GM06990 (cell line): ENCODE results near the gene CCBE1.

Source experiments
- DNase-seq: peaks from one replicate; pipeline ENCODE4 v3.0.0-alpha.2; 2011; ENCODE audit not compliant: insufficient read length; ENCODE audit errors: extremely low read depth
- H3K27me3 ChIP-seq: replicated peaks from 2 replicates; pipeline ENCODE4 v1.6.0; 2011; ENCODE audit warnings: low read length; ENCODE audit not compliant: control insufficient read depth, insufficient read depth
- H3K36me3 ChIP-seq: 2 replicates; pipeline ENCODE4 v1.5.1; 2011; ENCODE audit warnings: low read length; ENCODE audit not compliant: control insufficient read depth, insufficient read depth
- H3K4me3 ChIP-seq: replicated peaks from 2 replicates; pipeline ENCODE4 v1.5.1; 2011; ENCODE audit warnings: low read depth, mild to moderate bottlenecking, control low read depth, low read length
- TF ChIP-seq, protein P1 (sequence below): IDR thresholded peaks from 2 replicates; pipeline ENCODE4 v1.5.1; 2011; ENCODE audit warnings: low read length, control low read depth, mild to moderate bottlenecking, inconsistent platforms; ENCODE audit not compliant: insufficient read depth, poor library complexity, severe bottlenecking

CCBE1 gene

DNA sequence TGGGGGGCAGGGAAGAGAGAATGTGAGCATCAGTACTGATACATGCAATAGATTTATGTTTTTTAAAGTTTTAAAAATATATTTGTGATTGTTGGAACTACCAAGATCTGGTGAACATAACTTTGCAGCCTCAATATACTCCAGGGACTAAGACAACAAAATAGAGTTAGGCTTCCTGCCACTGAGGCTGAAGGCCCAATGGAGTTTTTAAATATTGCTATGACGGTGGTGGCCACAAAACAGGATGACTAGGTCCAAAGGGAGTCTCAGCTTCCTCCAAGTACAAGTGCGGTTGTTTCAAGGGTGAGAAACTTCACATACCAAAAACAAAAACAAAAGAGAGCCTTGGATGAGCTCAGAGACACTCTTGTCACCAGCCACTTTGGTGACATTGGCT, 72.9 kb downstream of the CCBE1 start:
- H3K27me3 ChIP-seq = no peaks in the 10 kb centered on the region; the same call in 1 of the 2 replicates
- no peak overlapping the region for H3K4me3 ChIP-seq
- DNase-seq = no peak
- H3K36me3 ChIP-seq = no peaks in the 10 kb centered on the region
- TF ChIP-seq, protein P1, sequence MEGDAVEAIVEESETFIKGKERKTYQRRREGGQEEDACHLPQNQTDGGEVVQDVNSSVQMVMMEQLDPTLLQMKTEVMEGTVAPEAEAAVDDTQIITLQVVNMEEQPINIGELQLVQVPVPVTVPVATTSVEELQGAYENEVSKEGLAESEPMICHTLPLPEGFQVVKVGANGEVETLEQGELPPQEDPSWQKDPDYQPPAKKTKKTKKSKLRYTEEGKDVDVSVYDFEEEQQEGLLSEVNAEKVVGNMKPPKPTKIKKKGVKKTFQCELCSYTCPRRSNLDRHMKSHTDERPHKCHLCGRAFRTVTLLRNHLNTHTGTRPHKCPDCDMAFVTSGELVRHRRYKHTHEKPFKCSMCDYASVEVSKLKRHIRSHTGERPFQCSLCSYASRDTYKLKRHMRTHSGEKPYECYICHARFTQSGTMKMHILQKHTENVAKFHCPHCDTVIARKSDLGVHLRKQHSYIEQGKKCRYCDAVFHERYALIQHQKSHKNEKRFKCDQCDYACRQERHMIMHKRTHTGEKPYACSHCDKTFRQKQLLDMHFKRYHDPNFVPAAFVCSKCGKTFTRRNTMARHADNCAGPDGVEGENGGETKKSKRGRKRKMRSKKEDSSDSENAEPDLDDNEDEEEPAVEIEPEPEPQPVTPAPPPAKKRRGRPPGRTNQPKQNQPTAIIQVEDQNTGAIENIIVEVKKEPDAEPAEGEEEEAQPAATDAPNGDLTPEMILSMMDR = no peak

DNA sequence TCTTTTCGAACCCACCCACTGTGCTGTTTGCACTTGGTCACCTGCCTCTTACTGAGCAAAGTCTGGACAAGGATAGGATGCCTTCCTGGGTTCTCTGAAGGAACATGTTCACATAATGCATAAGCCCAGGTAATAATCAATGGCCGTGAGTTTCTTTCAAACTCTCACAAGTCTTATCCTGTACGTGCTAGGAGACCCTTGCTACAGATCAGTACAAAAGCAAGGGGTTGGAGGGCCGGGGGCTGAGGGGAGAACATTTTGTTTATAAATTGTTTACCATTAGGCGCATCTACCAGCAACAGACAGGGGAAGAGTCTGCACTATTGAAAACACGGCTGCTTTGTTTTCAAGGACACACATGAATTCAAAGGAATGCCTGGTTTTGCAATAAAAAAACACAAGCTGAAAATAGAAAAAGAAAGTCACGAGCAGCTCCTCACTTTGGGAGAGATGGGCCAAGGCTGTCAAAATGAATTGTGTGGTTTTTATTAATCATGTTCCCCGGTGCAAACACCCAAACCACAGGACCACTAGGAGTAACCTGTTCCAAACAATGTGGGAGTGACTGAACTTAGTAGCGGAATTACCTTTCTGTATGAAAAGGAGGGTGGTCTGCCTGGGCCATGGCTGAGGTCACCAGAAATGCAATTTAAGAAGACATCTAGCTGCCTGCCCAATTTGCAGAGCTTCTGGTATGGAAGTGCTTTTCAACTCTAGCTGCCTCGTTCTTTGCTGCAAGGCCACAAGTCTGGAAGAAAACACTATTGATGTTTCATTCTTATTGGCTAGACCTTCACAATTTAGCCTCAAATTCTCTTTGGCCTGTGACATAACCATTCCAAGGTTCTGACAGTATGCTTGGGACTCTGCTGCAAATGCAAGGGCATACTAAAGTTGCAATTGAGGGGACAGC, 73.5 kb downstream of the CCBE1 start:
- Histone ChIP-seq H3K4me3 (no peak overlapping the region), H3K36me3 (no peaks in the 10 kb centered on the region), H3K27me3 (no peaks in the 10 kb centered on the region; the same call in 1 of the 2 replicates)
- DNase-seq = no peak
- TF ChIP-seq, protein P1 = no peak

DNA sequence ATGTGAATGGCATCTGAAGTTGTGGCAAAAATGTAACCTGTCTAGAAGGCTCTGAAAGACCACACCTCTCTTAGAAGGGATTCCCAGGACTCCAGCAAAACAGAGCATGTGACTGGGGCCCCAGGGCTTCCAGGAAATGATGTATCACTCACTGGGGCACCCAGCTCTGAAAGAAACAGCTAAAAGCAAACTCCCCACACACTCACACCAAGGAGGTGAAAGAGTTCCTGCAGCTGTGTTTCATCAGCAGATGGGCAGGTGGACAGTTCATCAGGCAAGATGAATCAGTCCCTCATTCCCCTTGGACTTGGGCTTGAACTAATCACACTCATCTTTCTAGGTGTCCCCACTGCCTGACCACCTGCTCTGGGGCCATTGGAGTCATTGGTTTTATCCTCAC, 76.2 kb downstream of the CCBE1 start:
- no peak for DNase-seq
- H3K36me3 ChIP-seq = no peaks in the 10 kb centered on the region
- H3K4me3 ChIP-seq = no peak overlapping the region
- H3K27me3 ChIP-seq = peaks cover 1% of the 10 kb centered on the region
- TF ChIP-seq, protein P1 = no peak

DNA sequence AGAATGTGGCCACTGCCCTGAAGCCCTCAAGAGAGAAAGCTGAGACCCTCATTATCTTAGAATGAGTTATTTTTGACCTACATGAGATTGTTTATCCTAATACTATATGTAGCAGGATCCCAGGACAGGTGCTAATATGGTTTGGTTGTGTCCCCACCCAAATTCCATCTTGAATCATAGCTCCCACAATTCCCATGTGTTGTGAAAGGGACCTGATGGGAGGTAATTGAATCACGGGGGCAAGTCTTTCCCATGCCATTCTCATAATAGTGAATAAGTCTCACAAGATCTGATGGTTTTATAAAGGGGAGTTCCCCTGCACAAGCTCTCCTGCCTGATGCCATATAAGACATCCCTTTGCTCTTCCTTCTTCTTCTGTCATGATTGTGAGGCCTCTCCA, 76.8 kb downstream of the CCBE1 start:
- Histone ChIP-seq H3K27me3 (peaks cover 1% of the 10 kb centered on the region), H3K4me3 (no peak overlapping the region), H3K36me3 (no peaks in the 10 kb centered on the region)
- TF ChIP-seq, protein P1 = no peak
- no peak for DNase-seq

DNA sequence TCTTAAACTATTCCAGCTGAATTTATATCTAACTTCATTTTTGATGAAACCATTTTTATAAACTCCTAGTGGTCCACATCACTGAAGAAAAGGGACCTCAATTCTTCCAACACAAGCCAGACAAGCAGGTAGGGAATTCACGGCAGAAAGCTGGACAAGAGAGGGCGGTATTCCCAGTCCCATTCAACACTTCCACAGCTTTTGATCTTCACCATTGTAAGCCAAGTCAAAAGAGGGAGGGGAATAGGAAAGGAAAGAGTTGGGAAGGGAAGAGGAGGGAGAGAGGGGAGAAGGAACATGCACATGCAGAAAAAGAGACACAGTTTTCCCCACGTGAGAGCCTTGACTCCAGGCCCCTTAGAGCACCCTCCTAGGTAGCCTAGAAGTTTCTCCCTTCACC, 77.4 kb downstream of the CCBE1 start:
- no peaks in the 10 kb centered on the region for H3K36me3 ChIP-seq
- DNase-seq = no peak
- H3K4me3 ChIP-seq = no peak overlapping the region
- peaks cover 4% of the 10 kb centered on the region for H3K27me3 ChIP-seq
- TF ChIP-seq, protein P1 = no peak
